ENCODE data around the gene PTPRK.

Gene PTPRK

DNA sequence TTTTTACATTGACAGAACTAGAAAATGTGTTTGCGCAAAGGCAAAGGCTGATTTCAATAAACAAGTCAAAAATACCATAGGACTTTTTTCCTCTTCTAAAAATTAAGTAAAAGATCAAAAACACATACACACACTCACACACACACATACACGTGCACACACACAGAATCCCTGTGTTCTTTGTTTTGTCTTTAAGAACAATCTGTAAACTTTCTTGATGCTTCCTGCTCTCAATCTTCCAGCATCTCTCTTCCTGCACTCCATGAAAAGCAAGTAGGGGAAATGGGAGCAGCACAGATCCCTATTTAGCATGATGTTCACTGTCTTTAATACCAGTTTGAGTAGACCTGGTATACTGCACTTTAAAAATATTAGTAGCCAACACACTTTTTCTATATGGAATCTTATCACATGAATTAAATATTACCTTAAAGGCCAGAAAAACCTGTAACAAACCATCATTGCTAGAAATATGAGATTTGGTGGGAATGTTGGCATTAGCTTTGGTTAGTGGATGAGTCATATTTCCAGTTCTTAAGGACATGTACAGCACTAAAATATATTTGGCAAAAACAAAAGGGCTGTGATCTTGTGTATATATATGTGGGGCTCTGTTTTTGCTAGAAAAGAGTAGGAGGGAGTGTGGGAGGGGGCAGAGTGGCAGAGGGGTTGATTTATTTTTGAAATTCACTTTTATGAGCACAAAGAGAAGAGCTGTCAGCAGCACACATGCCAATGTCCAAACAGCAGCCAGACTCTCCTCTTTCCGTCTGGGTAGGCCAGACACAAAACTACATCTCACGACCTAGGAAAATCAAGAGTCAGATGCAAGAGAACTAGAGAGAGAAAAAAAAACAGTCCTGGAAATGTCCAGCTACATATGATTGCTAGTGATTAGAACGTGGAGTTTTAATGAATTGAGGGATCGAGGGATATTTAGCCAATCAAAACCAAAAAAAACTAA, 4.6 kb downstream of the PTPRK start:
- FAIRE-seq = no peak

DNA sequence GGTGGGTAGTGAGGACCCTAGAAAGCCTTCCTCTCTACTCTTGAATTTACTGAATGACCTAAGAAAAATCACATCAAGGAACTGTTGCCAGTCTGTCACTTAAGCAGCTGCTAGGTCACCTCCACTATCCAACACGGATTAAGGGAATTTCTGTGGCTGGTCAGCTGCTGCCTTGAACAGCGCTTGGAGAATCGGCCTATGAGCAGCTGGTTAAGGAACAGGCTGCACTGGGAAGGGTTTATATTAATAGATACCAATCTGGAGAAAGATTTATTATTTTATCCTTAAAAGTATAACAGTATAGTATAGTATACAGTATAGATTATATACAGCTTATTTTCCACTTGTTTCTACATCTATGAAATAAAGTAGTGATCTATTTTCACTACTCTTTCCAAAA, 6.5 kb downstream of the PTPRK start:
- FAIRE-seq = no peak

GRCh38 chr6:128512296-128512695, 8.1 kb downstream of the PTPRK start:
- FAIRE-seq = no peak

- FAIRE-seq = no peak
These were observed 8.9 kb downstream of the PTPRK start for GRCh38 chr6:128511506-128511905.

GRCh38 chr6:128509709-128510108, 10.7 kb downstream of the PTPRK start:
- FAIRE-seq = no peak

DNA sequence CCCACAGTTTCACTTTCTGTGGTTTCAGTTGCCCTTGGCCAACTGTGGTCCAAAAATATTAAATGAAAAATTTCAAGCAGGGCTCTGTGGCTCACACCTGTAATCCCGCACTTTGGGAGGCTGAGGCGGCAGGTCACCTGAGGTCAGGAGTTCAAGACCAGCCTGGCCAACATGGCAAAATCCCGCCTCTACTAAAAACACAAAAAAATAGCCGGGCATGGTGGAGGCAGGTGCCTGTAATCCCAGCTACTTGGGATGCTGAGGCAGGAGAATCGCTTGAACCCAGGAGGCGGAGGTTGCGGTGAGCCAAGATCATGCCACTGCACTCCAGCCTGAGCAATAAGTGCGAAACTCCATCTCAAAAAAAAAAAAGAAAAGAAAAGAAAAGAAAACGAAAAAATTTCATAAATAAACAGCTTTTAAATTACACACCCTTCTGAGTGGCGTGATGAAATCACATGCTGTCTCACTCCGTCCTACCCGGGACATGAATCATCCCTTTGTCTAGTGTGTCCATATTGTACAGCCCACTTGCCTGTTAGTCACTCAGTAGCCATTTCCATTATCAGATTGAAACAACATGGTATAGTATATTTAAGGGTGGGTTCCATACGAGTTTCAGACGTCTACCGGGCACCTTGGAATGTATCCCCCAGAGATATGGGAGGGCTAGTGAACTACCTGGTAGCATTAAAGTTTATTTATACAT, 11.7 kb downstream of the PTPRK start:
- FAIRE-seq = no peak

DNA sequence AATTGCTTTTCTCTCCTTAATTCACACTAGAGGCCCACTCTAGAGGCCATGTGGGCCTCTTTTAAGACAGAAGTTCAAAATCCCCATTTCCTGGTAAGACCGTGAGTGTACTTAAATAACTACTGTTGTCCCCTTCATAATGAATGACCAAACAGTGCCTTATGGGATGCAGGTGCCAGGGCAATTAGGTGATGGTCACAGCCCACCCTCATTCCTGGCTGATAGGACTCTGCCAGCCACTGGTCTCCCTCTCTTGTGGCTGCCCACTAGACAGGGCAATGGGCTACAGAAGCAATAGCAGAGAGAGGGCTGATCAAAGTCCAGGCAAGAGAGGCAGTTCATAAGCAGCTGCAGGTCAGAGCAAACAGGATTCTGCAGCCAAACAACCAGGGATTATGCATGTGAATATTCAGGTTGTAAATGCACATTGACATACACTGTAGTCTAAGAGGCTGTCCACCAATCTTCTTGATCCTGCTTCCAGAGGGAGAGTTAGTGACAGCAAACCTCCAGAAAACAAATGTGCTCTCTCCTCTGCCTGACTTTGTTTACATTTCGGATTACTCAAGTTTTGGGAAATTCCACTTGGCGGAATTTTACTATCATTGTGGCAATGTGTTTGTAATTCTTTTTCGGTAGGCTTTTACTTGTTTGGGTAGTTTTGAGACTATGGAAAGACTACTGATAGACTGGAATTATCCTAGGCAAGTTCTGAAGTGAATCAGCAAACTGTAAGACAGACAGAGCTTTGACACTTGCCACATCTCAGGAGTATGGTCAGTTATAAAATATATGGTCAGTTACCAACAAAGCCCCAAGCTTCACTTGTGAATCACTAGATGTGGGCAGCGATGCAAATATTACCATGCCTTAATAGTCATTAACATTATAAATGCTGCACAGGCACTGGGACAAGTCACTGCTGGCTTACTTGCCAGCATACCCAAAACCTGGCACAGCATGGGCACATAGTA, 12.8 kb downstream of the PTPRK start:
- FAIRE-seq = no peak

DNA sequence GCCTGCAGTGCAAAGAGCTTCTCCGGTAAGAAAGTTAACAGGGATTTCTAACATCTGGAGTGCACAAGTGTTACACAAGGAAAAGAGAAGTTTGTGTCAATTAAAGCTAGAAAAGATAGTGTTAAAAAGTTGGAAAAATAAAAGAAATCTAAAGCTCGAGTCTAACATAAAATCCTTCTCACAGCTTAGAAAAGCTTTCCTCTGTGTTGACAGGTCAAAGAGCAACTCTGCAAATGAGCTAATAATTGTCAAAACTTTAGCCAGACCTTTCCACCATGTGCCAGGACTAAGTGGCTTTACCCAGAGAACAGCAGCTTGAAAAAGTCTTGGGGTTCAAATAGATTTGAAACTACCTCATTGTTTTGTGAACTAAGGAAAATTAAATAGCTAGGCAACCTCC, 14.8 kb downstream of the PTPRK start:
- FAIRE-seq = no peak

- FAIRE-seq = no peak
These were observed 16.3 kb downstream of the PTPRK start for GRCh38 chr6:128504003-128504654.

DNA sequence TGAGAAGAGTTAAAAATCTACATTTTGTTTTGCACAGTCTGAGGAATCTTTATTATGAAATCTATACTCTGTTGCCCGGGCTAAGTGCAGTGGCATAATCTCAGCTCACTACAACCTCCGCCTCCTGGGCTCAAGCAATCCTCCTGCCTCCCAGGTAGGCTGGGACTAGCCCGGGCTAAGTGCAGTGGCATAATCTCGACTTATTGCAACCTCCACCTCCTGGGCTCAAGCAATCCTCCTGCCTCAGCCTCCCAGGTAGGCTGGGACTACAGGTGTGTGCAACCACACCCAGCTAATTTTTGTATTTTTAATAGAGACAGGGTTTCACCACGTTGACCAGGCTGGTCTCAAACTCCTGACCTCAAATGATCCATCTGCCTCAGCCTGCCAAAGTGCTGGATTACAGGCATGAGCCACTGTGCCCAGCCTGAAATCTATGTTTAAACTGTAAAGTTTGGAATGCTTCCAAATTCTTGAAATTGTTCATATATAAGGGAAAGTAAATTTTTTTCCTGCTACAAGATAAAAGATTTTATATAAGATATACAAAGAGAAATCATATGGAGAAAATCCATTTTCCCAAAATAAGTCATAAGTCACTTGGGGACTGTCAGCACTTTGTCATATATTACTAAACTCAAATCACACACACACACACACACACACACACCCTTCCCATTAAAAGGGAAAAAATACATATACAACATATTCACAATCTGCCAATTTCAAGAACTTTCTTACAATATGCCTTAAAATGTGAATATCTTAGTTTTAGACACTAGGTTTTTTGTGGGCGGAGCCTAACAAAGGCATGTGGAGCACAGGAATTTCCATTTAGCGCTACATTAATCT, 19.4 kb downstream of the PTPRK start:
- no peak for FAIRE-seq

- FAIRE-seq = no peak
These were observed 20.4 kb downstream of the PTPRK start for GRCh38 chr6:128500014-128500413.

DNA sequence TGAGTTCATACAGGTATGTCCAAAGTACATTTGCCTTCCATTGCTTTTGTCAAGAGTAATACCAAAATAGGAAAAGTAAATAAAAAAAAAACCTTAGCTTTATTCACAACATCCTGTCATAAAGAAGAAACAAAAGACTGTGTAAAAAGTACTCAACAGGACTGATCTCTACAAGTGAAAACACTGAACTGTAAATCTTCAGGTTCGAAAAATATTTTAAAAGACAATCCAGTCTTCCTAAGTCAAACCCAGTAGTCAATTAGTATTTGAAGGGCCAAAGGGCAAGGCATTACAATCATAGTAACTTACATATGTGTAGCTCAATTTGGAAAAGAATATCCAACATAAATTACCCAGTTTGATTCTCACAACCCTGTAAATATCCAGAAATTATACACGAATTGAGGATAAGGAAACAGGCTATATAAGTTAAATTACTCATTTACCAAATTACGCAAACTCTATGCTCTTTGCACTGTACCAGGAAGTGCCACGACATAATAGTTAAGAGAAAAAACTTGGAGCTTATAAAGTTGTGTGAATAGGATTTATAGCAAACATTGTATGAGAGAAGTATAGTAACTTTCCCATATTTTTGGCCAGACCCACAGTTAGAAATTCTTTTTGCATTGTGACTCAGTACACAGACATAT, 21.2 kb downstream of the PTPRK start:
- FAIRE-seq = no peak

GRCh38 chr6:128498234-128498633, 22.2 kb downstream of the PTPRK start:
- no peak for FAIRE-seq

DNA sequence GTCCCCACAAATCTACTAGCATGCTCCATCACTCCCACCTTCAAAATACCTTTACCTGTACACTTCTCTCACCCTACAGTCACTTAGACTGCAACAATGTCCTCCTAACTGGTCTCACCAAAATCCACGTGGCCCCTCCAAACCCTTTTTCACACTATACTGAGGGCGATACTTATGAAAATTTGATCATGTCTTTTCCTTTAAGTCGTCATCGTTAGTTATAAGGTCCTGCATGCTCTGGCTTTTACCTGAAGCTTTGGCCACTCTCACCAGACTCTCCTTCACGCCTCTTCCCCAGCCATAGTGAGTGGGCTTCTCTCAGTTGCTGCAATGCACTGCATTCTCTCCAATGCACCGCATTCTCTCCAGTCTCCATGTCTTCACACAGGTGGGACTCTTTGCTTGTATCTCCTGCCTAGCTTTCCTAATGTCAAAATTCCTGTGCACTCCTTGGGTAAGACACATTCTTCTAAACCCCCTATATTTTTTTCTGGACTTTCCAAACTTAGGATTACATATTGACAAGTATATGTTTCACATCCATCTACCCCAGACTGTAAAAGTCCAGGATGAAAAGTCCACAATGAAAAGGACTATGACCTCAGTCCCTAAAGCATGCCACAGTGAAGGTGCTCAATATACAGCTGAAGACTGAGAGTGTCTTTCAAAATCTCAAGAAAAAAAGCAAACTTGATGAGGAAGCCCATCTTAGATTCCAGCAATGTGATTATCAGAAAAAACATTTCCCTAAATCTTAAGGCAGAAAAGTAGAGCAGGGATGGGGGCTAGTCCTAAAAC, 24.7 kb downstream of the PTPRK start:
- FAIRE-seq = no peak

- no peak for FAIRE-seq
These were observed 26.0 kb downstream of the PTPRK start for GRCh38 chr6:128494440-128494839.

GRCh38 chr6:128493877-128494276, 26.5 kb downstream of the PTPRK start:
- no peak for FAIRE-seq

DNA sequence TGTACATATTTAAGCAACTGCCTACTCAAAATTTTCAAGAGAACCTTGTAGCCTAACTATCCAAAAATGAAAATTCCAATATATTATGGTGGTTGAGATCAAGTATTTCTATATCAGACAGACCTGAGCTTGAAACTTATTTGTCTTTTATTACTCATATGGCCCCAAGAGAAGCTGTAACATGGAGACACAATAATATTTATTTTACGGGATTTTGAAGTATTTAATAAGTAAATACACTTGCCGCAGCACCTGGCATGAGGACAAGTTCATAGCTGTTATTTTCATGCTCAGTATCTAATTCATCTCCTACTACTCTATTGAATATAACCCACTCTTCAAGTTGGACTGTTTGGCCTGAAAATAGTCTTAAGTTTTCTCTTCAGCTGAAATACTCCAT, 28.0 kb downstream of the PTPRK start:
- FAIRE-seq = no peak

GRCh38 chr6:128491610-128492206, 28.7 kb downstream of the PTPRK start:
- FAIRE-seq = no peak

- FAIRE-seq = no peak
These were observed 29.3 kb downstream of the PTPRK start for GRCh38 chr6:128491100-128491581.
